Activated CD8-positive, alpha-beta memory T cell treated with anti-CD3 and anti-CD28 coated beads, Interleukin-2, amount 50 U/mL, for 24 hours (primary cell): ENCODE results near the gene CHST15.

ENCODE experiments used
- DNase-seq: peaks from one replicate; pipeline ENCODE4 v3.0.0-alpha.2; 2020; ENCODE audit errors: extremely low read depth

The CHST15 gene

DNA sequence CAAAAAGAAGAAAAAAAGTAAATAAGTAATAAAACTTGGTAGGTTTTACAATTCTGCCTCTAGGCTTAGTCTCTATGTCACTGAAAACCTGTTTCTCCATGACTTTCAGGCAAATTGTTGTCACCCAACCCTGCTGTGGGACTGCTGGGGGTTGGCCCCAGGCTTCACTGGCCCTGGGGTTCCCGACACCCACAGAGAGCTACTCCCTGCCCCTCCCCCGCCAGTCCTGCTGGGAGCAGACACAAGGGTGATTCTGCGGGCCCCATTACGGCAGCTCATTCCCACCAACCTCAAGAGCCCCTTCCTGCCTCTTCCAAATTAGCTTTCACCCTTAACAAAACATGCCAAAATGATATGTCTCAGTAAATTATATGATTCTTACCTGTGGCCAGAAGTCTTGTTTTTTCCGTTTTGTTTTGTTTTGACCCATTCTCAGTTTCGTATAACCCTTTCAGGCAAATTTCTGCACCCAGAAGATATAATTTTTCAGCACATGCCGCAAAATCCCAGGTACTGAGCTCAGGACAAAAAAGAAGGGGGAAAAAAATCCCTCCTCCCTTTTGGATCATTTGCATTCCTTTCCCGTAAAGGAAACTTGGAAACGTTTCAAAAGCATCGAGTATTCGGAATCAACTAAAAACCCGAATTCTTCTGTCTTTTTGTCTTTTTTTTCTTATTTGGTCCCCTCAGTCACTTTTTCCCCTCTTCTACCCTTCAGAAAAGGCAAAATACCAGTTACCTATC is 27.8 kb downstream of the CHST15 start:
- DNase-seq, result no peak

- DNase-seq, result no peak
These were observed 28.7 kb downstream of the CHST15 start for GRCh38 chr10:124064676-124065075.

- no peak for DNase-seq
These were observed 29.4 kb downstream of the CHST15 start for GRCh38 chr10:124063750-124064603.

GRCh38 chr10:124062390-124062789 is 31.0 kb downstream of the CHST15 start:
- DNase-seq, result no peak

DNA sequence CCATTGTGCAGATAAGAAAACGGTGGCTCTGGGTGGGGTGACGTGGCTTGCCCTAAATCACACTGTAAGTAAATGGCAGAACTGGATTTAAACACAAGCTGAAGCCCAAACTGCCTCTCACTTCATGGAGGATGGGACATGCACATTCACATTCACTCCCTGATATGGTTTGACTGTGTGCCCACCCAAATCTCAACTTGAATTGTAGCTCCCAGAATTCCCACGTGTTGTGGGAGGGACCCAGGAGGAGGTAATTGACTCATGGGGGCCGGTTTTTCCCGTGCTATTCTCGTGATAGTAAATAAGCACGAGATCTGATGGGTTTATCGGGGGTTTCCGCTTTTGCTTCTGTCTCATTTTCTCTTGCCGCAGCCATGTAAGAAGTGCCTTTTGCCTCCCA is 32.4 kb downstream of the CHST15 start:
- DNase-seq, result no peak

DNA sequence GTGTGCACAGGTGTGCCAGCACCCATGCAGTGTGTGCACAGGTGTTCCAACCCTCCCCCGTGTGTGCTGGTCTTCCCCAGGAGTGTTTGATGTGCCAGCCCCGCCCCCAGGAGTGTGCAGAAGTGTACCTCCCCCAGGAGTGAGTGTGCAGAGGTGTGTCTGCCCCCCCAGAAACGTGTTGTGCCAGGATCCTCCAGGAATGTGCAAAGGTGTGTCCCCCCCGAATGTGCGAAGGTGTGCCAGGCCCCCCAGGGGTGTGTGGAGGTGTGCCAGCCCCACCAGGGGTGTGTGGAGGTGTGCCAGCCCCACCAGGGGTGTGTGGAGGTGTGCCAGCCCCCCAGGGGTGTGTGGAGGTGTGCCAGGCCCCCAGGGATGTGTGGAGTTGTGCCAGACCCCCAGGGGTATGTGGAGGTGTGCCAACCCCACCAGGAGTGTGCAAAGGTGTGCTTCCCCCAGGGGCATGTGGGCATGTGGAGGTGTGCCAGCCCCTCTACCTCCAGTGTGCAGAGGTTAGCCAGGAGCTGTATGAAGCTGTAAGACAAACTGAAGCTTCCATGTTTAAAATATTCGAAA is 33.2 kb downstream of the CHST15 start:
- DNase-seq, result no peak

DNA sequence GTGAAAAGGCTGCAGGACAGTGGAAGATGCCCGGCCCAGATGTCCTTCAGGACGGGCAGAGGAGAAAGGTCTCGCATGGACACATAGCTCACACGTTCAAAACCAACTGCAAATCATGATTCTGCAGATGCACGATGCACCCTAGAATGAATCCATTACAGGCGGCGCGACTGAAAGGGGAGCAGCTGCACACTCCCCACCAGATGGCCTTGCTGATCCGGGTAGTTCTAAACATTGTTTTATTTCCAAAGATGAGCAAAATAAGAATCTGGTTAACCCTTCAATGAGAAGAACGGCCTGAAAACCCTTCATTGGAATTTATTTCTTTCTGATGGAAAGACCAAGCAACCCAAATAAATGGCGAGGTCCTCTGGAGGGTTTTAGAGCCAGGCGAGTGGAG is 33.8 kb downstream of the CHST15 start:
- no peak for DNase-seq

- DNase-seq, result no peak
These were observed 34.9 kb downstream of the CHST15 start for GRCh38 chr10:124058346-124059003.

DNA sequence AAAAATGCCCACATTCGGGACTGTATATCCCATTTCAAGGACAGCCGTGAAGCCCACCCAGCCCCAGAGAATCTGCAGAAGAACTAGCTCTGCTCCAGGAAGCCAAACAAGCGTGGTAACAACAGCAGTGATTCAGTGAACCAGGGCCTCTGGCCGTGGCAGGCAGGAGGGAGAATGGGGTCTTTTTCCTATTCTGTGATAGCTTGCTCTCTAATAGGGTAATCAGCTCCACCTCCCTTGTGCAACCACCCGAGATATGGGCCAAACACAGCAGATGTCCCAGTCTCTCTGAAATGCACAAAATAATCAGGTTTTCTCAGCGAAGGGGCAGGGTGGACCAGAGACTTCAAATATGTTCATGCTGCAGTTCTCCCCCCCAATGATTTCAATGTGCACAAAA is 35.8 kb downstream of the CHST15 start:
- no peak for DNase-seq

DNA sequence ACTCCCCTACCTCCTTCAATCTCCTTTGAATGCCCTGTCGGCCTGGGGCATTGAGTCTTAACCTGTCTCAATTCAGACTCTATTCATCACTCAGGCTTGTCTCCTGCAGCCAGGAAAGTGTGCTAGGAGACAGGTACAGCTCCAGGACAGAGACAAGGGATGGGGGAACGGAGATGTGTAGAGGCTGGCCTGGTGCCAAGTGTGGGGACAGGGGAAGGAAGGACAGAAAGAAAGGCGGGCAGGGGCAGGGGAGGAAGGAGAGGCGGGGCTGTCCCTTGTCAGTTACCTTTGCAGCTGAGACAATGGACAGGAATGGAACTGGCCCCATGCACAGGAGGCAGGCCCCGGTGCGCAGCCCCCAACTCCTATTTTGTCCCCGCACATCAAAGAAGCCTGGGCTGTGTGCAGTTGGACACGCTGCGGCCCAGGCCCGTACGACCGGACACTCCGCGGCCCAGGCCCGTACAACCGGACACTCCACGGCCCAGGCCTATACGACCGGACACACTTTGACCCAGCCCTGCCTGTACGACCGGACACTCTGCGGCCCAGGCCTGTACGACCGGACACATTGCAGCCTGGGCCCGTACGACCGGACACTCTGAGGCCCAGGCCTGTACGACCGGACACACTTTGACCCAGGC is 36.9 kb downstream of the CHST15 start:
- no peak for DNase-seq

DNA sequence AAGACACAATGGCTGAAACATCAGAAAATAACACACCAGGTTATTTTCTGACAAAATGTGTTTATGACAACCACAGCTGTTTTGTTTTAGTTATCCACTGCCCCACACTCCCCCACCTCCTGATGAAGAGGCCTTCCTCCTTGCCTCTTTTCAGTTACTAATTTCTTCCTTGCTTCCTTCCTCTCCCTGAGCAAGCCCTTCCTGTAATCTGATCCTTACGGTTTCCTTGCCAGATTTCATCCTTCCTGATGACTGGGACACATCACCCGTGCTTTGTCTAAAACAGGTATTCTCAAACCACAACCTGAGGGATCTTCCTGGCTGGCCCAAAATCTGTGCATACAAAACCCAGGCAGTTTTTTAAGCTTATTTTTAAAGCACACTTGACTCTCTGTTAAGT is 39.4 kb downstream of the CHST15 start:
- no peak for DNase-seq

DNA sequence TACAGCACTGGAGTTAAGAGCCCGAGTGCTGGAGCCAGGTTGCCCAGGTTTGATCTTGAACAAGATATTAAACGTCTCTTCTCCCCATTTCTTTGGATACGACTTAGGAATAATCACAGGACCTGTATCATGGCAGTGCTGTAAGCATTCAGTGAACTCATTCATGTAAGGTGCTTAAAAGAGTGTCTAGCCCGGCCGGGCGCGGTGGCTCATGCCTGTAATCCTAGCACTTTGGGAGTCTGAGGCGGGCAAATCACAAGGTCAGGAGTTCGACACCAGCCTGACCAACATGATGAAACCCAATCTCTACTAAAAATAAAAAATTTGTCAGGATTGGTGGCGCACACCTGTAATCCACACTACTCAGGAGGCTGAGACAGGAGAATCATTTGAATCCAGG is 40.8 kb downstream of the CHST15 start:
- no peak for DNase-seq

GRCh38 chr10:124050021-124051015 is 43.1 kb downstream of the CHST15 start:
- no peak for DNase-seq

- DNase-seq, result no peak
These were observed 43.9 kb downstream of the CHST15 start for GRCh38 chr10:124049484-124049883.

GRCh38 chr10:124048371-124049290 is 44.8 kb downstream of the CHST15 start:
- no peak for DNase-seq

GRCh38 chr10:124047427-124048152 is 45.8 kb downstream of the CHST15 start:
- DNase-seq, result no peak

GRCh38 chr10:124045801-124046355 is 47.5 kb downstream of the CHST15 start:
- no peak for DNase-seq

DNA sequence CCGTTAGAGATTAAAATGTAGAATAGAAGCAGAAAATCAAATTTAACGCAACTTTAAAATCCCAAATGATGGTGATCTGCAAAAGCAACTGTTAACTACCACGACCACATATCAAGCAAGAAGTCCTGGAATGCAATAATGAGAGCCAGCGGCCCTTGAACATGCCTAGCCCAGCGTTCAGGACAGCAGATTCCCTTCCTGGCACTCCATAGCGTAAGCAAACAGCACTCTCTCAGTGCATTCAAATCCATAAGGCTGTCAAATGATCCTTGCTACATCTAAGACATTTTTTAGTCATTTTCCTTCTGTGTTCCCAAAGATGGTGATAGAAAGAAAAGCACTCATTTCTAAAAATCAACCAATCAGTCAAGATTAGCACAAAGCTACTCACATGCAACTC is 48.1 kb downstream of the CHST15 start:
- DNase-seq, result no peak
